ENCODE results near the gene PSMG4. TPM values are rescaled to one million over a fixed set of nuclear protein-coding genes. Genes with fewer than 3 reads are reported as not detected.

PSMG4 gene
- total RNA-seq, 1 donor from 2014 or later, result 27.8 TPM

DNA sequence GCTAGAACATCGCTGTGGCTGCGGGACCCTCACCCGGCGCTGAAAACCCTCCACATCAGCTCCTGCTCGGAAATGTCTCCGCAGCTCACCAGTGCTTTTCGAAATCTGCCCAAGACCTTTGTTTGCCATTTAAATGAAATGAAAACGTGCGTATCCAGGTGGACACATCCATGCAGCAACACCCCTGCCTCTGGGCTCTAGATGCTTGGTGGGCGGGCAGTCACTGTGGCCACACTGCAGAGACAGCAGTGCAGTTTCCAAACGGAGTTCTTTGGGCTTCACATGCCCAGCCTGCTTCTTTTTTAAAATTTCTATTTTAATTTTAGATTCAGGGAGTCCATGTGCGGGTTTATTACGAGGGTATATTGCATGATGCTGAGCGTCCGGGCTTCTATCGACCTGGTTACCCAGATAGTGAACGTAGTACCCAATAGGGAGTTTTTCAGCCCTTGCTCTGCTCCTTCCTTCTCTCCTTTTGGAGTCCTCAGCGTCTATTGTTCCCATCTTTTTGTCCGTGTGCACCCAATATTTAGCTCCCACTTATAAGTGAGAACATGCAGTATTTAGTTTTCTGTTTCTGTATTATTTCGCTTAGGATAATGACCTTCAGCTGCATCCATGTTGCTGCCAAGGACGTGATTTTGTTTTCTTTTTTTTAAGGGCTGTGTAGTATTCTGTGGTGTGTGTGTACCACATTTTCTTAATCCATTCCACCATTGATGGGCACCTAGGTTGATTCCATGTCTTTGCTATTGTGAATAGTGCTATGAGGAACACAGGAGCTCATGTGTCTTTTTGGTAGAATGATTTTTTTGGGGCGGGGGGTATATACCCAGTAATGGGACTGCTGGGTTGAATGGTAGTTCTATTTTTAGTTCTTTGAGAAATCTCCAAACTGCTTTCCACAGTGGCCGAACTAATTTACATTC, 26.5 kb upstream of the PSMG4 start:
- Mint-ChIP-seq H3K4me1 (peaks cover 48% of the 10 kb centered on the region), H3K4me3 (peak overlapping the region; percentile 84), H3K36me3 (no peaks in the 10 kb centered on the region), H3K27me3 (ENCODE audit: low read depth) (peaks cover 48% of the 10 kb centered on the region), H3K27ac (peak overlapping the region; percentile 75), H3K9me3 (no peaks in the 10 kb centered on the region)
- no peak for DNase-seq (ENCODE audit: low spot score in 2 of 2, unreplicated experiment in 2 of 2)
- TF ChIP-seq, protein P1, sequence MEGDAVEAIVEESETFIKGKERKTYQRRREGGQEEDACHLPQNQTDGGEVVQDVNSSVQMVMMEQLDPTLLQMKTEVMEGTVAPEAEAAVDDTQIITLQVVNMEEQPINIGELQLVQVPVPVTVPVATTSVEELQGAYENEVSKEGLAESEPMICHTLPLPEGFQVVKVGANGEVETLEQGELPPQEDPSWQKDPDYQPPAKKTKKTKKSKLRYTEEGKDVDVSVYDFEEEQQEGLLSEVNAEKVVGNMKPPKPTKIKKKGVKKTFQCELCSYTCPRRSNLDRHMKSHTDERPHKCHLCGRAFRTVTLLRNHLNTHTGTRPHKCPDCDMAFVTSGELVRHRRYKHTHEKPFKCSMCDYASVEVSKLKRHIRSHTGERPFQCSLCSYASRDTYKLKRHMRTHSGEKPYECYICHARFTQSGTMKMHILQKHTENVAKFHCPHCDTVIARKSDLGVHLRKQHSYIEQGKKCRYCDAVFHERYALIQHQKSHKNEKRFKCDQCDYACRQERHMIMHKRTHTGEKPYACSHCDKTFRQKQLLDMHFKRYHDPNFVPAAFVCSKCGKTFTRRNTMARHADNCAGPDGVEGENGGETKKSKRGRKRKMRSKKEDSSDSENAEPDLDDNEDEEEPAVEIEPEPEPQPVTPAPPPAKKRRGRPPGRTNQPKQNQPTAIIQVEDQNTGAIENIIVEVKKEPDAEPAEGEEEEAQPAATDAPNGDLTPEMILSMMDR (IDR thresholded peaks at IDR 0.05; ENCODE audit: unreplicated experiment), result no peak

DNA sequence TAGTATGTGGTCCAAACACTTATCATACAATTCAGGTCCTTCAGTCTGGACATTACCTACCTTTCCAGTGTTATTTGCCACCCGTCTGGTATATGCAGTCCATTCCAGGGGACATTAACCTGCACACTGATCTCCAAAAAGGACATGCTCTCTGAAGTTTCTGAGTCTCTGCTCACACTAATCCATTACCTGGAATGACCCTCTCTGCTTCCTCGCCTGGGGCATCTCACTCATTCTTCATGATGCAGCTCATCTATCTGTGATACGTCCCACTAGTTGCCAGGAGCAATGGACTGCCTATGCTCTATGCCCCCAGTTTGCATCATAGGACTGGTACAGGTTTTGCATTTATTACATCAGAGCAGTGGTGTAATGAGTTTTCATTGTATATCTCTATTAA, 25.4 kb upstream of the PSMG4 start:
- Mint-ChIP-seq H3K4me3 (peak overlapping the region; percentile 23), H3K27ac (no peak overlapping the region), H3K27me3 (ENCODE audit: low read depth) (peaks cover 43% of the 10 kb centered on the region), H3K4me1 (peaks cover 47% of the 10 kb centered on the region), H3K9me3 (no peaks in the 10 kb centered on the region), H3K36me3 (no peaks in the 10 kb centered on the region)
- TF ChIP-seq, protein P1 (IDR thresholded peaks at IDR 0.05; ENCODE audit: unreplicated experiment), result no peak
- DNase-seq (ENCODE audit: low spot score in 2 of 2, unreplicated experiment in 2 of 2), result no peak

DNA sequence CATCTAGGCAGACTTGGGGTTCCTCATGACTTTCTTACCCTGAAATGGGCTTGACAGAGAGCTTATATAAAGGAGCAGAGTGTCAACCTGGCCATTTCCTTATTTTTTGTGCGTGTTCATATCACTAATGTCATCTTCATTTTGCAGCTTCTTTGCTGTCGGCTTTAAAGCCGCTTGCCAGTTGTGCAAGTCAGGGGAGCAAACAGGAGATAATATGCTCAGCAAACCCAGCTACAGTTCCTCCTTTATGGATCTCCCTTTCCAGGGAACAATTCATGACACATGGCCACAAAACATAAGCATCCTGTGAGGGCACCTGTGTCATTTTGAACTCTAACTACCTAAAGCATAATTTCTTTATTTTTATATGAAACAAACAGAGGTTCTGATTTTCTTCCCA, 24.8 kb upstream of the PSMG4 start:
- no peak overlapping the region for H3K4me3 Mint-ChIP-seq
- H3K36me3 Mint-ChIP-seq, result no peaks in the 10 kb centered on the region
- peaks cover 43% of the 10 kb centered on the region for H3K4me1 Mint-ChIP-seq

DNA sequence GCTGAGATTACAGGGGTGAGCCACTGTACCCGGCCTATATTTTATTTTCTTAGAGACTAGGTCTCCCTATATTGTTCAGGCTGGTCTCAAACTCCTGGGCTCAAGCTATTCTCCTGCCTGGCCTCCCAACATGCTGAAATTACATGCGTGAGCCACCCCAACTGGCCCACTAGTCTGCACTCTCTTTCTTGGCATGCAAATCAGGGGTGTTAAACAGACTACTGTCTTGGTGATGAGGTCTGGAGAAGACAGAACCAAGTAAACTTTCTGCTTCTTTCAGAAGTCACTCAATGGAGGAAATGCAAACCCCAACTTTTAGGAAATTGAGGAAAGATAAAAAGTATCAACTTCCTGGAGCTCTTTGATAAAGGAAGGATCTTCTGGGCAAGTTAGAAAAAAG, 23.3 kb upstream of the PSMG4 start:
- Mint-ChIP-seq H3K27ac (no peak overlapping the region), H3K4me1 (peaks cover 30% of the 10 kb centered on the region), H3K4me3 (no peak overlapping the region), H3K27me3 (ENCODE audit: low read depth) (peaks cover 23% of the 10 kb centered on the region), H3K9me3 (no peaks in the 10 kb centered on the region), H3K36me3 (no peaks in the 10 kb centered on the region)
- TF ChIP-seq, protein P1 (IDR thresholded peaks at IDR 0.05; ENCODE audit: unreplicated experiment), result no peak
- no peak for DNase-seq (ENCODE audit: low spot score in 2 of 2, unreplicated experiment in 2 of 2)

More for the DNA sequence above, 24.8 kb upstream of the PSMG4 start:
- no peaks in the 10 kb centered on the region for H3K9me3 Mint-ChIP-seq
- TF ChIP-seq, protein P1 (IDR thresholded peaks at IDR 0.05; ENCODE audit: unreplicated experiment), result no peak
- peaks cover 39% of the 10 kb centered on the region for H3K27me3 Mint-ChIP-seq (ENCODE audit: low read depth)
- no peak overlapping the region for H3K27ac Mint-ChIP-seq
- no peak for DNase-seq (ENCODE audit: low spot score in 2 of 2, unreplicated experiment in 2 of 2)

DNA sequence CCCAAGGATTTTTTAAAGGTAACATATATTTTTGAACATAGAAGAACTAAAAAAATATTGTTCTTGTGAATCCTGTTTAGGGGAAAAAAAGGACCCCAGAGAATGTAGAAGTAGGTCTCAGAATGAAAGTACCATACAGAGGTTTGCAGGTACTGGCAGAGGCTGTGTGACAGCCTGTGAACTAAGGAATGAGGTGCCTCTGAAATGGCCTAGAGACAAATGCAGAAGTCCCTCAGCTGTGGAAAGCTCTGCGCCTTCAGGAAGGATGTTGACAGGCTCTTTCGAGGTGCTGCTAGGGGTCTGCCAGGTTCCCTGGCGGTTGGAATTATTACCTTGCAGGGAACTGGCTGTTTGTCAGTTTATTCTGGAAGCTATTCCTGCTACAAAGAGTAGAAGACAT, 22.7 kb upstream of the PSMG4 start:
- Mint-ChIP-seq H3K9me3 (no peaks in the 10 kb centered on the region), H3K4me3 (no peak overlapping the region), H3K27me3 (ENCODE audit: low read depth) (peaks cover 20% of the 10 kb centered on the region), H3K36me3 (no peaks in the 10 kb centered on the region), H3K27ac (no peak overlapping the region), H3K4me1 (peaks cover 26% of the 10 kb centered on the region)
- TF ChIP-seq, protein P1 (IDR thresholded peaks at IDR 0.05; ENCODE audit: unreplicated experiment), result no peak
- no peak for DNase-seq (ENCODE audit: low spot score in 2 of 2, unreplicated experiment in 2 of 2)

Data from mesothelial cell of epicardium (in vitro differentiated cells).